Measurements from ENCODE around the gene KIFAP3.

Gene KIFAP3

DNA sequence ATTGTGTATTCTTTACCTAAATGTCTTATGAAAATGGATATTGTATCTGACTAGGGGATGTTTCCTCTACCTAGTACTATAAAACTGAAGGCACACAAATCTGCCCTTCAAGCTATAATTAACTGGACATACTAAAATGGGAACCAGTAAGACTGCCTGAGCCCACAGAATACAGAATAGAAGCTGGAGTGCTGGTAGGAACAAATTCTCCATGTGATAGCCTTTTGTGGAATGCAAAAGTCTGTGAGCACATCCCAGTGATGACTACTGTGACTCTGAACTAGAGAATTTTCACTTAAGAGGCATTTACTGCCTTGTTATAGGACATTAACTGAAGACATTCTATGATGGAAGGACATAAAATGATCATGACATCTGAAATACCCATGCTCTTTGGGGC, 30.3 kb downstream of the KIFAP3 start:
- H3K27ac ChIP-seq (ENCODE audit: poor library complexity, severe bottlenecking) = no peak overlapping the region
- H3K4me3 ChIP-seq (ENCODE audit: severe bottlenecking) = no peak overlapping the region
- no peak for ATAC-seq (ENCODE audit: low read depth)
- TF ChIP-seq, protein P1, sequence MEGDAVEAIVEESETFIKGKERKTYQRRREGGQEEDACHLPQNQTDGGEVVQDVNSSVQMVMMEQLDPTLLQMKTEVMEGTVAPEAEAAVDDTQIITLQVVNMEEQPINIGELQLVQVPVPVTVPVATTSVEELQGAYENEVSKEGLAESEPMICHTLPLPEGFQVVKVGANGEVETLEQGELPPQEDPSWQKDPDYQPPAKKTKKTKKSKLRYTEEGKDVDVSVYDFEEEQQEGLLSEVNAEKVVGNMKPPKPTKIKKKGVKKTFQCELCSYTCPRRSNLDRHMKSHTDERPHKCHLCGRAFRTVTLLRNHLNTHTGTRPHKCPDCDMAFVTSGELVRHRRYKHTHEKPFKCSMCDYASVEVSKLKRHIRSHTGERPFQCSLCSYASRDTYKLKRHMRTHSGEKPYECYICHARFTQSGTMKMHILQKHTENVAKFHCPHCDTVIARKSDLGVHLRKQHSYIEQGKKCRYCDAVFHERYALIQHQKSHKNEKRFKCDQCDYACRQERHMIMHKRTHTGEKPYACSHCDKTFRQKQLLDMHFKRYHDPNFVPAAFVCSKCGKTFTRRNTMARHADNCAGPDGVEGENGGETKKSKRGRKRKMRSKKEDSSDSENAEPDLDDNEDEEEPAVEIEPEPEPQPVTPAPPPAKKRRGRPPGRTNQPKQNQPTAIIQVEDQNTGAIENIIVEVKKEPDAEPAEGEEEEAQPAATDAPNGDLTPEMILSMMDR (IDR thresholded peaks at IDR 0.05; ENCODE audit: poor library complexity, severe bottlenecking) = no peak
- no peaks in the 10 kb centered on the region for H3K9me3 ChIP-seq (ENCODE audit: severe bottlenecking)
- no peaks in the 10 kb centered on the region for H3K4me1 ChIP-seq (ENCODE audit: insufficient read depth, poor library complexity, severe bottlenecking)
- H3K27me3 ChIP-seq (ENCODE audit: insufficient read depth, poor library complexity, severe bottlenecking) = no peaks in the 10 kb centered on the region
- DNase-seq (ENCODE audit: low spot score) = no peak
- peaks cover 5% of the 10 kb centered on the region; the same call in 1 of the 2 replicates for H3K36me3 ChIP-seq (ENCODE audit: low read depth)

DNA sequence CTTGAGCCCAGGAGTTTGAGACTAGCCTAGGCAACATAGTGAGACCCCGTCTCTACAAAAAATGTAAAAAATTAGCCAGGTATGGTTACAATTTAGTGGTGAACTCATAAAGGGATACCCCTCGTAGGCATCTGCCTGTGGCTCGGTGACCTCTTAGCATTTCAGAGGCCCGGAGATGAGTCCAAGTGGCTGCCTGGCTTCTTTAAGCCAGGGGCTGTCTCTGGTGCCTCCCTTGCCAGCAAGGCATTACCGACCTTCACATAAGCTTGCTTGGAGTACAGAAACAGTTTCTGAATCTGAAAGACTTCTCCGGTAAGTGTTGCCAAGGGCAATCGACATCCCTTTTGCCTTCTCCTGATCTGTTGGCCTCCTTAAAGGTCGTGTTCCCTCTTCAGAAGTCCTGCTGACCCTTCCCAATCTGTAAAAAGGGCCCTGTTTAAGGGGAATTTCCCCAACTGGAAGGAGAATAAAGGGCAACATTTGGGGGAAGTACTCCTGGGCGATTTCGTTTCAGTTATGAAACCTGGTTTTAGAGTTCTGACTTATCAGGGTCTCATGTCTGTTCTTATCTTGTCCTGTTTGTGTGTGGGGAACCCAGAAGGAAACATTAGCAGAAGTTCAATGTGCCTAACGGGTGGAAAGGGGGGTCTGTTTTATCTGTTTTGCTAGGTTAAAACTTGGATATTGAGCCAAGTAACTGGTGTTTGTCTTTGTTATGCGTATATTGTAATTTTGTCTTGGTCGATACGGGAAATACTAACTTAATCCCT, 32.9 kb downstream of the KIFAP3 start:
- DNase-seq (ENCODE audit: low spot score) = no peak
- Histone ChIP-seq H3K4me1 (ENCODE audit: insufficient read depth, poor library complexity, severe bottlenecking) (no peaks in the 10 kb centered on the region), H3K27ac (ENCODE audit: poor library complexity, severe bottlenecking) (no peak overlapping the region), H3K27me3 (ENCODE audit: insufficient read depth, poor library complexity, severe bottlenecking) (no peaks in the 10 kb centered on the region), H3K4me3 (ENCODE audit: severe bottlenecking) (no peak overlapping the region), H3K36me3 (ENCODE audit: low read depth) (peaks cover 10% of the 10 kb centered on the region), H3K9me3 (ENCODE audit: severe bottlenecking) (no peaks in the 10 kb centered on the region)
- TF ChIP-seq, protein P1 (IDR thresholded peaks at IDR 0.05; ENCODE audit: poor library complexity, severe bottlenecking) = no peak
- ATAC-seq (ENCODE audit: low read depth) = no peak

DNA sequence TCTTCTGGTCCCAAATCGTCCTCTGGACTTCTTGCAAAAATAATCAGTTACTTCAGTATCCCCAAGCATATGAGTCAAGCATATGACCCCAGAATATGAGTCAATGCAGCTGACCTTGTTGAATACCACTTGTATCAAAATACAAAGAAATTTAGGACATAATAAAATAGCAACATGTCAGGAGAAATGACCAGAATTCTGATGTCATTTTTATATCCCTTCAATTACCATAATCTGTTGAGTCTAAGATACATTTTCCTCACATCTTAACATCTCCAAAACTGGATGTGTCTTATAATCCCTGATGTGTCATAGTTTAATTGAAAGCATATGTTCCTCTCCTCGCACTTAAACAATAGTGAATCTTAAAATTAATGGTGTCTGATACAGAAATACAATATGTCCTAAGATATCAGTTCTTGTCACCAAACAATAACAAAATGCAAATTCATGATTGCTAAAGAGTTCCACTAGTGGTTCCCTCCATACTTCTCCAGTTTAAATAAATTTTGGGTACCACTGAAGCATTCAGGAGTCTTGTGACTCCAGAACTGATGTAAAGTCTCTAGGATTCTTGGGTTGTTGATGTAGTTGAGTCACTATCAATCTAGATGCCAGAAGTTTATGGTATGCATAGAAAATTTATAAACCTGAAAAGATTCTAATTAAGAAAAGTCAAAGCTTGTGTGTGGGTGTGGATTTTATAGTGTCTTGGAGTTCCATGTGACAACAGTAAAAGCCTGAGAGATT, 41.8 kb downstream of the KIFAP3 start:
- no peak for ATAC-seq (ENCODE audit: low read depth)
- Histone ChIP-seq H3K36me3 (ENCODE audit: low read depth) (peaks cover 18% of the 10 kb centered on the region), H3K27me3 (ENCODE audit: insufficient read depth, poor library complexity, severe bottlenecking) (no peaks in the 10 kb centered on the region), H3K4me3 (ENCODE audit: severe bottlenecking) (no peak overlapping the region), H3K27ac (ENCODE audit: poor library complexity, severe bottlenecking) (no peak overlapping the region), H3K9me3 (ENCODE audit: severe bottlenecking) (peaks cover under 1% of the 10 kb centered on the region), H3K4me1 (ENCODE audit: insufficient read depth, poor library complexity, severe bottlenecking) (peaks cover 14% of the 10 kb centered on the region)
- TF ChIP-seq, protein P1 (IDR thresholded peaks at IDR 0.05; ENCODE audit: poor library complexity, severe bottlenecking) = no peak
- no peak for DNase-seq (ENCODE audit: low spot score)

DNA sequence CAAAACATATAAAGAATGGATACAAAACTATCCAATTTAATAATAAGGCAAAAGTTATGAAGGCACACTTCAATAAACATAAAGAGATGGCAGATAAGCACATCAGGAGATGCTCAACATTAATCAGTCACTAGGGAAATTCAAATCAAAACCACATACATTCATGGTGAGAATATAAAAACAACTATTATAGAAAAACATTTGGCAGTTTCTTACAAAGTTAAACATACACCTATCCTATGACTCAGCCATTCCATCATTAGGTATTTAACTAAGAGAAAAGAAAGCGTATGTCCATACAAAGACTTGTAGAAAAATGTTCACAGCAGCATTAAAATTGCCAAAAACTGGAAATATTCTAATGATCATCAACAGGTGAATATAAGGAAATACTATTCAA, 44.3 kb downstream of the KIFAP3 start:
- peaks cover 14% of the 10 kb centered on the region for H3K36me3 ChIP-seq (ENCODE audit: low read depth)
- no peak for ATAC-seq (ENCODE audit: low read depth)
- TF ChIP-seq, protein P1 (IDR thresholded peaks at IDR 0.05; ENCODE audit: poor library complexity, severe bottlenecking) = no peak
- peaks cover 5% of the 10 kb centered on the region for H3K9me3 ChIP-seq (ENCODE audit: severe bottlenecking)
- peaks cover 14% of the 10 kb centered on the region for H3K4me1 ChIP-seq (ENCODE audit: insufficient read depth, poor library complexity, severe bottlenecking)
- DNase-seq (ENCODE audit: low spot score) = no peak
- no peaks in the 10 kb centered on the region for H3K27me3 ChIP-seq (ENCODE audit: insufficient read depth, poor library complexity, severe bottlenecking)
- no peak overlapping the region for H3K4me3 ChIP-seq (ENCODE audit: severe bottlenecking)
- H3K27ac ChIP-seq (ENCODE audit: poor library complexity, severe bottlenecking) = no peak overlapping the region
